Activated CD4-positive, CD25-positive, alpha-beta regulatory T cell treated with anti-CD3 and anti-CD28 coated beads, Interleukin-2, amount 50 U/mL, for 24 hours (primary cell): ENCODE results near the gene GMPR.
A peak's percentile ranks its signal among the peaks of the same experiment; 100 is the strongest.

Experiments used
- ATAC-seq, 2 donors: fragments of 150-1000 bp; cut with Tn5 transposase; one replicate each; pipeline ENCODE4 v1.10.0; 2021; ENCODE audit warnings: mild to moderate bottlenecking in 1 of 2, moderate library complexity in 1 of 2

The GMPR gene

DNA sequence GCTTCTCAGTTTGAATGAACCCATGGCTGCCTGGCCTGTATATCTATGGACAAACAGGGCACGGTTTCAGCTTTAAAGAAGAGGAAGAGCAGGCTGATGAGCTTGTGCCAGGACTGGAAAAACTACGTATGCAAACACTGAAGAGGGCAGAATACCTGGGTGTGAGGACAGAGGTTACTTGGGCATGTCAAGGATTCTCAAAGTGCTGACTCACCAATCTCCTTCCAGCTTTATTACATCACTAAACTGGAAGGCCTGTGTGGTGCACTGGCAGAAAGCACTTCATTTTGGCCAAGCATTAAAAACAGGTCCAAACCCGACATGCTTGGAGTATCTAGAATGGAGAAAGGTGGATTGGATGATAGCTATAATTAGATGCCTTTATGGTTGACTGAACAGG is 95.2 kb downstream of the GMPR start:
- no peak for ATAC-seq

DNA sequence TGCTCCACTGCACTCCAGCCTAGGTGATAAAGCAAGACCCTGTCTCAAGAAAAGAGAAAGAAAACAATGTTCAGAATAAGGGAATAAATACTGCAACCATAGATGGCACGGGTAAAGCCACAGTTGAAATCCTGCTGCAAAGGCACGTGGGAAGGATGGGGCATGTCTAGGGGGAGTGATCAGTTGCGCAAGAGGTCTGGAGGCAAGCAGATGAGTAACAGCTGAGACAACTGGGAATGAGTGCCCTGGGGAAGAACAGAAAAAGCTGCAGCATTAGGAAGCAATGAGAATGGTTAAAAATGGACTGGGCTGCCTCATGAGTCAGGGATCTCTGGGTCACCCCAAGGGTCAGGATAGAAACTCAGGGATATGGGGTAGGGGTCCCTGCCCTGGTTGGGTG is 96.3 kb downstream of the GMPR start:
- no peak for ATAC-seq

DNA sequence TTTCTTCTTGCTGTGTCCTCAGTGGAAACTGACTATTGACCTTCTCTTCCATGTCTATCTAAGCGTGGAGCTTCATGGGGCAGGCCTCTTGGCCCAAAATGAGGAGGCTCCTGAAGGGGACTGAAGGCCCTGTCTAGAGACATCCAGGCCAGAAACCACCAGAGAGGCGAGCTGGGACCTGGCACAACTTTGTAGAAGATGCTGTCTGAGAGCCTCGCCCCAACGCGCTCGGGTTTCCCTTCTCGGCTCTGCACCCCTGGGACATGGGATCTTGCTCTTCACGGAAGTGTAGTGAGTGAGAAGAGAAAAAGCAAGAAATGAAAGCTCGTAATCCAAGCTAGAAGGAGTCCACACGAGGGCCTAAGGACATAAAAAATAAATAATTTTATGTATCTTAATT is 96.8 kb downstream of the GMPR start:
- ATAC-seq: no peak

DNA sequence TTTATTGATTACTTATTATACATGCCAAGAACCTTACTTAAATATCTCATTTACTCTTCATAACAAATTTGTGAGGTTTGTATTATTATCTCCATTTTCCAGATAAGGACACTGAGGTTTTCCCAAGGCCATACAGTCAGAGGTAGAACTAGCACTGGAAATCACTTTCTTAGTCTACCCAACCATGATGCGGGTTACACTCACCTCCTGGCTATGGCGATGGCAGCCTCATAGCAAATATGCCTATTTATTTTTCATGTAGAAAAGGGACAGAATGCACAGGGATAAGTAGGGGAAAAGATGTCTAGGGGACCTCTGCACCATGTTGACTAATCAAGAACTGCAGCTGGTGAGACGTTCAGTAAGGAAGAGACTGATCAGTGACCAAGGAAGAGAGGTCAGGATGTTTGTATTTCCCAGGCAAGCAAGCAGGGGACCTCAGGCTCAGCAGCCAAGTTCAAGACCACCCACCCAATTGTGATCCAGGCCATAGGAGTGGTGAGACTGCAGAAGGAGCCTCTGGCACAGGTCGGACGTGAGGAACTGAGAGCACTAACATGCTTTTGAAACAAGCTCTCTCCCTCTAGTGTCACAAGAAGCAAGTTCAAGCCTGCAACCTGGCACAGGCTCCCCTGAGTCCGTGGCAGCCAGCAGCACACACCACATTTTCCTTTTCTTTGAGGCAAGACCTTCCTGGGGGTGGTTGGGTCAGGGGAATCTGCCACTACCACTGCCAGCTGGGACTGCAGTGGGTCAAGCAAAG is 97.8 kb downstream of the GMPR start:
- ATAC-seq: no peak

DNA sequence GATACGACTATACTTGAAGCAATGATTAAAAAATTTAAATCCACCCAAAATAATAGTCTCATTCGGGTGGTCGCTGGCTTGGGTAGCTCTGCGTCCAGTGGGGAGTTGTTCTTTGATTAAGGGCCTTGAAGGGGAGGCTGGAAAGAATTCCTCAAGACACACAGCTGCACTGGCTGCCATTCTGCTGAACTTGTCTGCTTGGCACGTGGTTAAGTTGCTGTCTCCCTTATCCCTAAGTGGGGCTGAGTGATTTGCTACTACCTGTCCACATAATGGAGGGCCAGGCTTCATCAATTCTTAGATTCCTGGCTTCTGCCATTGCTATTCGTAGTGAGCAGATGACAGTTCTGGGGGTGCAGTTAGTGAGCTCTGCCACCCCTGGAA is 98.5 kb downstream of the GMPR start:
- ATAC-seq: no peak

DNA sequence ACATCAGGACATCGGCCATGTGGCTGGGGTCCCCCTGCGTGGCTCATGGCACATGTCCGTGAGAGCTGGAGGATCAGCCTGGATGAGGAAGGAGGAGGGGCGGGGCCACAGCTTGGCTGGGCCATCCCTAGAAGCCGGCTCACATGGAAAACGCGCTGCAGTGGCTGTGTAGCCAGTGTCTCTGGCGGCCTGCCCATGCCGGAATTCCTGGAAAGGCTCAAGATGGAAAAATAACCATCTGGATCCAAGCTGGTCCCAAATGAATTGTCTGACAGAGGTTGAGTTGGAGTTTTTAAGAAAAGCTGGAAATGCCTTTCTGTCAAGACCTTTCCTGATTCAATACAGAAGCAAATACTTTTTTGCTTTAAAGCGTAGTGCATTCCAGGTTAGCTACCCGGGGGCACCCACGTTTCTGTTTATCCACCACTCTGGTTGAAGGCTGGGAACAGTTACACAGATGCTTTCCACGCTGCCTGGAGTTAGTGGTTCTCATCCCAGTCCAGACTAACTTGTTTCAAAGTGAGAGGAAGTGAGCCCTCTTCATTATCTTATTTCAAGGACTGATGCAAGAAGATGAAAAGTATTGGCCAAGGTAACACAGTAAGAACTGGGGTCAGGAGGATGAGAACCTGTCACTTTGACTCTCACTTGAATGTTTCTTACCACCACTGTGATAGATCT is 99.0 kb downstream of the GMPR start:
- ATAC-seq: no peak

DNA sequence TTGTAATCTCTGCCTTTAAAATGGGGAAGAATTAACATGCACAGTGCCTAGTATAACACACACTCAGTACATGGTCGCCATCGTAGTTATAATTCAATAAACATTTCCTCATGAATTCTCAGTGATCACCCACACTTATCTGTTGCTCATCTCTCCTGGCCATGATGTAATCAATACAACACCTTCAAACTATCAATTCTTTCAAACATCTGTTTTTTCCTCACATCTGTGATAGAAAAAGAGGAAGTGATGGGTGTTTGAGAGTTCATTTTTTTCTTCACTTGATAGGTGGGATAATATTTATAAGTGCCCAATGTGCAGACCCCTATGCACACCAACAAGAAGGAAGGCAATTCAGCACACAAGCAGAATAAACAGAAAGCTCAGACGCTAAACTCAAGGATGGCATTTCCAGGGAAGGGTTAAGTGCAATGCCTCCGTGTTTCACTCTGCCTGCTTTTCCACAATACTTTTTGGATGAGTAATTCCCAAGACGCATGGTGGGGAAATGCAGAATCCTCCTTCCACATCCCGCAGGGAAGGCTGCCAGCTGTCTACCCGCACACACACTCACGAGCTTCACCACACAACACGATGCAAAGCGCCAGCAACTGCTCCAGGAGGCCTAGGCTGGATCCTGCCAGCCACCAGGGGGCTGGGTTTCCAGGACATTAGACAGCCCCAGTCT is 100.3 kb downstream of the GMPR start:
- peak in 1 of 2 donors; percentile 43 for ATAC-seq

DNA sequence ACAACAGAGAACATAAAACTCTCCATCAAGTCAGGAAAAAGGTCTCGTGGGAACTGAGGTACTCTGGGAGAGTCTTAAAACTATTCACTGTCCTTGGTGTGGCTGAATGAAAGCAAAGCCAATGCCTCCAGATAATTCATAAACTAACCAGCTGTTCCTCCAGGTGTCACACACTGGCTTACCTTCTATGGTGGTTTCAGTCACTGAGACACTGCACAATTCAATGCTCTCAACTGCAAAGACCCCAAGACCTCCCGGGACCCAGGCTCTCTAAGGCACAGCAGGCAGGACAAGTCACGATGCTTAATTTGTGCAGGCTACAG is 100.8 kb downstream of the GMPR start:
- no peak for ATAC-seq

DNA sequence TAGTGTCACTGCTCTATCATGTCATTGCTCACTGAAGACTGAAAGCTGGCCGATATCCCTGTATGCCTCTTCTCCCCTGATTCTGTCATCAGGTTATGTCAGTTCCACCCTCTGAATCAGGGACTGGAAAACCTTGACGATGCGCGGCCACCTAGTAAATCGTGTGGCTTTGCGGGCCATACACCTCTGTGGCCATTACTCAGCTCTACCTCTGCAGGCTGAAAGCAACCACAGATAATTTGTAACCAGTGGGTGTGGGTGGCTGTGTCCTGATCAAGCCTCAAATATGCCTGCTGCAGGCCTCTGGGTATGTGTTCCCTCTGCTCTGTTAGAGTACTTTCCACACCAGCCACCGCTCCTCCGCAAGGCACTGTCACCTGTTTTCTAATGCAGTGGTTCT is 105.2 kb downstream of the GMPR start:
- ATAC-seq: peak in 1 of 2 donors; percentile 32

DNA sequence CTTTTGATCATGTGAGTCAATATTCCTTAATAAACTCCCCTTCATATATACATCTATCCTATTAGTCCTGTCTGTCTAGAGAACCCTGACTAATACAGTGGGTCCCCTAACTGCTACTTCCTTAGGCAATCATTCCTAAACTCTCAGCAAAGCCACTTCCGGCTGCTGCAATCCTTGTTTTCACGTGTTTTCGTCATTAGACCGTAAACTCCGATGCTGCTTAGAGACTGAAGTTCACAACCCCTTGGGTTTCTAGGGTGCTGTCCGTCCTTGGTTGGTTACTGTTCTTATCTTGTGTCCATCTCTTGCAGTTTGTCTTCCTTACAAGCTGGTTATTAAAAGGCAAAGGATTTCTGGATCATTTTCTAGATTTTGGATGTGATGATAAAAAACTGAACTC is 106.4 kb downstream of the GMPR start:
- ATAC-seq: no peak
